Stomach smooth muscle (tissue), 2 donors: ENCODE measurements around the gene PRKCQ.

Source experiments
- H3K27ac ChIP-seq: one replicate; pipeline ENCODE4 v1.7.0; 2013; ENCODE audit warnings: mild to moderate bottlenecking, low read length, inconsistent platforms
- H3K27me3 ChIP-seq, 2 donors: one replicate each; pipeline ENCODE4 v1.7.0; 2013; ENCODE audit warnings: low read length in 2 of 2; ENCODE audit not compliant: insufficient read depth in 2 of 2, control insufficient read depth in 1 of 2
- H3K36me3 ChIP-seq, 2 donors: one replicate each; pipeline ENCODE4 v1.7.0; 2013; ENCODE audit warnings: low read length in 2 of 2; ENCODE audit not compliant: control insufficient read depth in 2 of 2, insufficient read depth in 2 of 2
- H3K4me1 ChIP-seq: one replicate; pipeline ENCODE4 v1.7.0; 2013; ENCODE audit warnings: low read length; ENCODE audit not compliant: control insufficient read depth, insufficient read depth
- H3K4me3 ChIP-seq, 2 donors: one replicate each; pipeline ENCODE4 v1.7.0; 2013; ENCODE audit warnings: low read length in 2 of 2
- H3K9ac ChIP-seq, 2 donors: one replicate each; pipeline ENCODE4 v1.7.0; 2013; ENCODE audit warnings: low read length in 2 of 2, mild to moderate bottlenecking in 1 of 2
- H3K9me3 ChIP-seq, 2 donors: one replicate each; pipeline ENCODE4 v1.7.0; 2013; ENCODE audit warnings: low read length in 2 of 2; ENCODE audit not compliant: control insufficient read depth in 2 of 2
- donor health status: healthy.
- donor health status: Pancreatic carcinoma.

Gene PRKCQ

GRCh38 chr10:6528198-6528950 lies 51.7 kb downstream of the PRKCQ start:
- Histone ChIP-seq H3K27ac (no peak overlapping the region), H3K9ac (no peak overlapping the region), H3K27me3 (no peaks in the 10 kb centered on the region), H3K36me3 (no peaks in the 10 kb centered on the region), H3K4me3 (no peak overlapping the region), H3K4me1 (no peaks in the 10 kb centered on the region), H3K9me3 (no peaks in the 10 kb centered on the region)

GRCh38 chr10:6525599-6526165 lies 54.4 kb downstream of the PRKCQ start:
- no peaks in the 10 kb centered on the region for H3K4me1 ChIP-seq
- no peak overlapping the region for H3K27ac ChIP-seq
- peaks cover 0 to 3% of the 10 kb centered on the region in 2 donors for H3K27me3 ChIP-seq
- H3K36me3 ChIP-seq, result no peaks in the 10 kb centered on the region
- H3K9me3 ChIP-seq, result no peaks in the 10 kb centered on the region
- no peak overlapping the region for H3K4me3 ChIP-seq
- no peak overlapping the region for H3K9ac ChIP-seq

GRCh38 chr10:6522230-6522629 lies 57.8 kb downstream of the PRKCQ start:
- no peak overlapping the region for H3K4me3 ChIP-seq
- no peaks in the 10 kb centered on the region for H3K9me3 ChIP-seq
- no peaks in the 10 kb centered on the region for H3K36me3 ChIP-seq

GRCh38 chr10:6520138-6520537 lies 59.9 kb downstream of the PRKCQ start:
- H3K4me1 ChIP-seq, result no peaks in the 10 kb centered on the region
- H3K9ac ChIP-seq, result no peak overlapping the region
- no peaks in the 10 kb centered on the region for H3K36me3 ChIP-seq
- no peak overlapping the region for H3K27ac ChIP-seq
- no peaks in the 10 kb centered on the region for H3K9me3 ChIP-seq
- H3K27me3 ChIP-seq, result peaks cover 0 to 5% of the 10 kb centered on the region in 2 donors
- H3K4me3 ChIP-seq, result no peak overlapping the region

More at GRCh38 chr10:6522230-6522629, 57.8 kb downstream of the PRKCQ start:
- Histone ChIP-seq H3K9ac (no peak overlapping the region), H3K27me3 (peaks cover 0 to 5% of the 10 kb centered on the region in 2 donors), H3K4me1 (no peaks in the 10 kb centered on the region), H3K27ac (no peak overlapping the region)

- no peaks in the 10 kb centered on the region for H3K4me1 ChIP-seq
These were observed 61.2 kb downstream of the PRKCQ start for GRCh38 chr10:6518791-6519429.

GRCh38 chr10:6516929-6517284 lies 63.2 kb downstream of the PRKCQ start:
- Histone ChIP-seq H3K9me3 (no peaks in the 10 kb centered on the region), H3K9ac (no peak overlapping the region), H3K36me3 (no peaks in the 10 kb centered on the region), H3K4me3 (no peak overlapping the region), H3K27me3 (peaks cover 0 to 5% of the 10 kb centered on the region in 2 donors), H3K27ac (no peak overlapping the region), H3K4me1 (no peaks in the 10 kb centered on the region)

More at GRCh38 chr10:6518791-6519429, 61.2 kb downstream of the PRKCQ start:
- Histone ChIP-seq H3K36me3 (no peaks in the 10 kb centered on the region), H3K4me3 (no peak overlapping the region), H3K27ac (no peak overlapping the region), H3K9me3 (no peaks in the 10 kb centered on the region), H3K9ac (no peak overlapping the region), H3K27me3 (peaks cover 0 to 5% of the 10 kb centered on the region in 2 donors)

- no peak overlapping the region for H3K4me3 ChIP-seq
- peaks cover 0 to 5% of the 10 kb centered on the region in 2 donors for H3K27me3 ChIP-seq
- no peak overlapping the region for H3K9ac ChIP-seq
These were observed 63.7 kb downstream of the PRKCQ start for GRCh38 chr10:6516281-6516928.

GRCh38 chr10:6514844-6515780 lies 65.0 kb downstream of the PRKCQ start:
- H3K36me3 ChIP-seq, result no peaks in the 10 kb centered on the region
- no peaks in the 10 kb centered on the region for H3K9me3 ChIP-seq
- no peak overlapping the region for H3K27ac ChIP-seq
- H3K4me1 ChIP-seq, result no peaks in the 10 kb centered on the region
- H3K9ac ChIP-seq, result no peak overlapping the region
- H3K4me3 ChIP-seq, result no peak overlapping the region
- H3K27me3 ChIP-seq, result no peaks in the 10 kb centered on the region

More at GRCh38 chr10:6516281-6516928, 63.7 kb downstream of the PRKCQ start:
- Histone ChIP-seq H3K4me1 (no peaks in the 10 kb centered on the region), H3K36me3 (no peaks in the 10 kb centered on the region), H3K9me3 (no peaks in the 10 kb centered on the region), H3K27ac (no peak overlapping the region)

GRCh38 chr10:6514180-6514579 lies 65.9 kb downstream of the PRKCQ start:
- no peaks in the 10 kb centered on the region for H3K4me1 ChIP-seq

GRCh38 chr10:6513476-6513875 lies 66.6 kb downstream of the PRKCQ start:
- Histone ChIP-seq H3K27me3 (no peaks in the 10 kb centered on the region), H3K4me3 (no peak overlapping the region), H3K4me1 (no peaks in the 10 kb centered on the region), H3K36me3 (no peaks in the 10 kb centered on the region), H3K27ac (no peak overlapping the region), H3K9me3 (no peaks in the 10 kb centered on the region), H3K9ac (no peak overlapping the region)

More at GRCh38 chr10:6514180-6514579, 65.9 kb downstream of the PRKCQ start:
- H3K9ac ChIP-seq, result no peak overlapping the region
- no peaks in the 10 kb centered on the region for H3K36me3 ChIP-seq
- no peaks in the 10 kb centered on the region for H3K27me3 ChIP-seq
- H3K4me3 ChIP-seq, result no peak overlapping the region
- no peak overlapping the region for H3K27ac ChIP-seq
- H3K9me3 ChIP-seq, result no peaks in the 10 kb centered on the region
